Stimulated activated CD4-positive, alpha-beta T cell treated with anti-CD3 and anti-CD28 coated beads, Interleukin-4, amount 100 ng/mL, for 1 hour (primary cell): Measurements from ENCODE around the gene FAM43A.

ENCODE experiments used
- DNase-seq: peaks from one replicate; pipeline ENCODE4 v3.0.0-alpha.2; 2020

Gene FAM43A

DNA sequence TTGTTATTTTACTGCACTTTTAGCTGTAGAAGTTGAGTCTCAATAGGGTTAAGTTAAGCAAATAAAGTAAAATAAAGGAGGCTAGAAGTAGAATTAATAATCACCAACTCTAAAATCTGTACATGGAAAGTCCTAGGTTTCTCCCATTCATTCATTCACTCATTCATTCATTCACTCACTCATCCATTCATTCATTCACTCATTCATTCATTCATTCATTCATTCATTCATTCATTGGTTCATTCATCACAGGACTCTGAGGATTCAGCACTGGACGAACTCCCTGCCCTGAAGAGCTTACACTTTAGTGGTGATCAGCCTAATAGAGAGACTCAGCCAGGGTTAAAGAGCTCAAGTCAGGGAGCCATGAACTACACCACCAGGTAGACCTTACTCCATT is 9.2 kb upstream of the FAM43A start:
- no peak for DNase-seq

DNA sequence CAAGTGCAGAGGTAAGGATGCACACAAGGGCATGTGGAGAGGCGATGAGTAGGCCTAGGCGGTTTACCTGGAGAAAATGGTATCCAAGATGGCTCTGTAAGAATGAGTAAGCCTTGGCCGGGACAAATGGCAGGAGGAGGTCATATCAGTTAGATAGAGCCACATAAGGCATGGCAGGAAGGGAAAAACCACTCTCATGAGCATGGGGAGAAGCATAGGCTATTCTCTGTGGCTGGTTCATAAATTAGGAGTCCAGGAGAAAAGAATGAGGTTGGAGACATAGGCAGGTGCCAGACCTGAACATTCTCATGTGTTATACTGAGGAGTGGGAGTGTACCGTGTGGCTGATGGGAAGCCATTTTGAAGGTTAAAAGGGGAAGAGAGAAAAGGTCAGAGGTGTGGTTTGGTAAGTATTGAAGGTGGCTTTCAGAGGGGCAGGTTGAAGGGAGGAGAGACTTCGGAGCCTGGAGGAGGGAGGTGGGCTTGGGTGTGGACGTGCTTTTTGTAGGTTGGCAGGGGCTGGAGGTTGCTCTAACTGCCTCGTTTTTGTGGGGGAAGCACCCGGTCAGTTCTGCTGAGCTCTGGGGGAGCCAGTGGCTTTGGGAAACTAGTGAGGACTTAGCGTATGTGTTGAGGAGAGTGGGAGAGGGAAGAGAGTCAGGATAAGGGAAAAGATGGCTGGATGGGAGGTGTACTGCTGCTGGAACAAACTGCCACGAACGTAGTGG is 4.6 kb upstream of the FAM43A start:
- no peak for DNase-seq

DNA sequence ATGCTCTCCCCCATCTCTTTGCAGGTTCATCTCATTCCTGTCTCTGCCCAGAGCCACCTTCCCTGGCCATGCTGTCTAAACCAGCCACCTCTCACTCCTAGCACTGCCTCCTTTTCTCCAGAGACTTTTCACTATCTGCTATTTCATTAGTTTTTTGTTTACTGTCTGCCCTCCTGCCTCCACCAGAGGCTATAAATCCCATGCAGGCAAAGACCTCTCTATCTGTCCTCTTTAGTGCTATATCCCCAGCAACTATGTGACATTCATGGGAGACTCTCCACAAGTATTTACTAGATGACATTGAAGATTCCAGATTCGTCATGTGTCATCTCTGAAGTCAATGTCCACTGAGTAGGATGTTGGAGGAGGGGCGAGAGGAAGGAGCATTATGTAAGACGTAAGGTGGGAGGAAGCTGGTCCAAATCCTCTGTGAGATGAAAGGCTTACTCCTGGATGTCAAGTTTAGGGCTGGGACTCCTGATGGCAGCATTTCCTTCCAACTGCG is 3.4 kb upstream of the FAM43A start:
- DNase-seq, result no peak

DNA sequence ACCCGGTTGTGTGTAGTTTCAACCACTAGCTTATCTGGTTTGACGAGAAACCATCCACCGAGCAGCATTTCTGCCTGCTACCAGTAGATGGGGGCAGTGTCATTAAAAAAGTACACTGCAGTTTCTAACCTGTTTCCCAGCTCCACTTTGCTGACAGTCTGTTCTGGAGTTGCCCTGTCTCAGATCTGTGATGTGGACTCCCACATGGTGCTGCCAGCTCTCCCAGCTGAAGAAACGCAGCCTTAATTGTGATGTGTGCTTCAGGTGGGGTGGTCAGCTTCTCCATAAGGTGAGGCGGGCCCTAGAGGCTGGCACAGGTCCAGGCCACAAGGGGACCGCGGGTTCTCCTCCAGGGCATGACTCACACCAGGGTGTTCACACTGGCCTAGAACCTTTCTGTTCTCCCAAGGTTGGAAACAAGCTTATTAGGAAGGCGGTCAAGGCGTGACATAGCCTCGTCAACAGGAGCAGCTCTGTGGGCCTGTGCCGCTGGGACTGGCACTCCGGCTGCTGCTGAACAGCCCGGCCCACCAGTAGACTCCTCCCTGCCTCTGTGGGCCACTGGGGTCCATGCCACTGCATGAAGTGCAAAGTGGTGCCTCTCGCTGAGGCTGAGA is 2.9 kb upstream of the FAM43A start:
- DNase-seq, result peak; percentile 65

DNA sequence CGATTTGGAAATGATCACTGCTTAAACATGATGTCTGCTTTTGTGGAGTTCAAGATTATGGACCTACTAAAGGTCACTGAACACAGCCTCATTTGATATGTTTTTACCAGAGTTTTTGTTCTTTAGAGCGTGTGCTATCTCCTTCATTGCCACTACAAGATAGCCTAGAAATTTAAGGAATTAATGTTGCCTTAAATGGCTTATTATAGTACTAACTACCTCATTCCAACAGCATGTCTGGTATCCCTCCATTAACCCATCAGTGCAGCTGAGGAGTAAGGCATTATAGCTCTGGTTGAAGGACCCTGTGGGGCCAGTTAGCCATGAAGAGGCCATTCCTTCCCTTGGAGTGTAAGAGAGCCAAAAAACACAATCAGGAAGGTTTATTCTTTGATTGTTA is 2.3 kb upstream of the FAM43A start:
- DNase-seq, result no peak

DNA sequence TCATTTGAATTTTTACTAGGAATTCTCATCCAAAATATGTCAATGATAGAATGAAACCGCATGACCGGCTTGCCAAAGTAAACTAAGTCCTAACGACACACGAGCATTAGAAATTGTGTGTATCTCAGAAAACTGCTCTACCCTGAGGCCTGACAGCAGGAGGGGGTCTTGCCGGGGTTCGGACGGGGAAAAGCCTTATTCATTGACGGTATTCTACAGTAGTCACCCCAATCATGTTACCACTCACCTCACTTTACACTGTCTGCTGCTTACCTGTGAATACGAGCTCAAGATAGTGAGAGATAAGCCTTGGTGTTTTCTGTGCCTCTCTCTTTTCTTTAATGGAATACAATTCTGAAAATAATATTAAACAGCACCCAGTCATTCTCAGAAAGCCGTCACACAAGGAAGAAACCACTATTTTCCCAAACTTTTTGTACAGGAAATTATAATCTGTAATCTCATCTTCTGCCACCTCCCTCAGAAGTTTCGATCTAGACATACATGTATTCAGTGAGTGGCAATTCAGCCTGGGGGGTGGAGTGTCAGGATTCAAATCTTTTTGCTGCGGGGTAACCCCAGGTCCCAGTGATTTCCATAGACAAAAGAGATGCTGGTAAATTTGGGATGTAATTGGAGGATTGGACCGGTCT is 492 bp upstream of the FAM43A start:
- DNase-seq, result no peak

DNA sequence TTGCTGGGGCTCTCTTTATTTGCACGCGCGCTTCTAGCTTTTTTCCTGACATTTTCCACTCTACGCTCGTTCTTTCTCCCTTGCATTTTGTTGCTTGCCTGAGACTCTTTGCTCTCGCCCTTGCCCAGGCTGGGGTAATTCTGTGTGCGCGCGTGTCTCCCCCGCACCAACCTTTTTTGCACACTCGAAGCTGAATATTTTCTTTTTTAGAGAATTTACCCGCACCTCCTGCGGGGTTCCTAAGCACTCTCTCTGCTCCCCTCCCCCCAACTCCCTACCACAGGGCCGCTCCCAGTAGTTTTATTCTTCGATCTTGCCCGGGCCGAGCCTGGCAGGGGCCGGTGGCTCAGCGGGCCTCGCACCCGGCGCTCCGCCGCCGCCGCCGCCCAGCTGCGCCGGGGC is 732 bp downstream of the FAM43A start:
- DNase-seq, result no peak

DNA sequence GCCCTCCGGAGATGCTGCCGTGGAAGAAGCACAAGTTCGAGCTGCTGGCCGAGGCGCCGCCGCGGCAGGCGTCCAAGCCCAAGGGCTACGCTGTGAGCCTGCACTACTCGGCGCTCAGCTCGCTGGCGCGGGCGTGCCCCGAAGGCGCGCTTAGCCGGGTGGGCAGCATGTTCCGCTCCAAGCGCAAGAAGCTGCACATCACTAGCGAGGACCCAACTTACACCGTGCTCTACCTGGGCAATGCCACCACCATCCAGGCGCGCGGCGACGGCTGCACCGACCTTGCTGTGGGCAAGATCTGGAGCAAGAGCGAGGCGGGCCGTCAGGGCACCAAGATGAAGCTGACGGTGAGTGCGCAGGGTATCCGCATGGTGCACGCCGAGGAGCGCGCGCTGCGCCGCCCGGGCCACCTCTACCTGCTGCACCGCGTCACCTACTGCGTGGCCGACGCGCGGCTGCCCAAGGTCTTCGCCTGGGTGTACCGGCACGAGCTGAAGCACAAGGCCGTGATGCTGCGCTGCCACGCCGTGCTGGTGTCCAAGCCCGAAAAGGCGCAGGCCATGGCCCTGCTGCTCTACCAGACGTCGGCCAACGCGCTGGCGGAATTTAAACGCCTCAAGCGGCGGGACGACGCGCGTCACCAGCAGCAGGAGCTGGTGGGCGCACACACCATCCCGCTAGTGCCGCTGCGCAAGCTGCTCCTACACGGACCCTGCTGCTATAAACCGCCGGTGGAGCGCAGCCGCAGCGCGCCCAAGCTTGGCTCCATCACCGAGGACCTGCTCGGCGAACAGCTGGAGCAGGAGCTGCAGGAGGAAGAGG is 1.3 kb downstream of the FAM43A start:
- peak; percentile 38 for DNase-seq

DNA sequence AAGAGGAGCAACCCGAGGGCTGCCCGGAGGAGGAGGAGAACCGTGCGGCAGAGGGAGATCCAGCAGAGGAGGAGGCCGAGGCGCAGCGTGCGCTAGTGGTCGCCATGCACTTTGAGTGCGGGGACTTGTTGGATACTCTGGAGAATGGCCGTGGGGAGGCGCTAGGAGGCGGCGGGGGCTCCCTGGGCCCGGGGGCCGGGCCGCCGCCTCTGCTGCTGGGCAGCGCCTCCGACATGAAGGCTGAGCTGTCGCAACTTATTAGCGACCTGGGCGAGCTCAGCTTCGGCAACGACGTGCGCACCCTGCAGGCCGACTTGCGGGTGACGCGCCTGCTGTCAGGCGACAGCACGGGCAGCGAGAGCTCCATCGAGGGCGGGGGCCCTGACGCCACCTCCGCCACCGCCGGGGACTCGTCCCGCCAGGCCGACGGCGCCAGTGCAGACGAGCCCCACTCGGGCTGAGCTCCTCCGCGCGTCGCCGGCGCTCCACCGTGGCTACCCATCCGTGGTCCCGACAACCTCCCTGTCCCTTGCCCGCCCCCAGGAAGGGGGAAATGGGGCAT is 2.0 kb downstream of the FAM43A start:
- DNase-seq, result peak; percentile 85

DNA sequence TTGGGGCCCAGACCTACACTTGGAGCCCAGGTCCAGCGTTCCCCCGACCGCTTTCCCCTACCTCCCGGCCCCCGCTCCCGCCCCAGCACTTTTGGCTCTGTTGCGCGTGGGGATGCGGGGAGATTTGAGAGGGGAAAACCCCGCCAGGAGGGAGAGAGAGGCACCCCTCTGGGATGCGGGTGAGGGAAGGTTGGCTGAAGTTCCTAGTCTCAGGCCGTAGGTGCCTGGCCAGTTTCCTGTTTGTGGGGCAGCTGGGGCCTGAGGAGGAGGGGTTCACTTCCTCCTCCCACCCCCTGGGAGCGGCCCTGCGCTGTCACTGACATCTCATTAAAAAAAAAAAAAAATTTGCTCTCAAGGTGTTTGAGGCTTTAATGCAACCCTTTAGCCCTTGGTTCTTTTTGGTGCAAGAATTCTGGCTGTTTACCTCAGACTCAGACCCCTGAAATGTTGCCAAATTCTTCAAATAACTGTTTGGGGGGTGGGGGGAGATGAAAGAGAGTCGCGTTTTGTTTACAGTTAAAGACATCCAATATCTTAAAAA is 2.6 kb downstream of the FAM43A start:
- DNase-seq, result peak; percentile 25

DNA sequence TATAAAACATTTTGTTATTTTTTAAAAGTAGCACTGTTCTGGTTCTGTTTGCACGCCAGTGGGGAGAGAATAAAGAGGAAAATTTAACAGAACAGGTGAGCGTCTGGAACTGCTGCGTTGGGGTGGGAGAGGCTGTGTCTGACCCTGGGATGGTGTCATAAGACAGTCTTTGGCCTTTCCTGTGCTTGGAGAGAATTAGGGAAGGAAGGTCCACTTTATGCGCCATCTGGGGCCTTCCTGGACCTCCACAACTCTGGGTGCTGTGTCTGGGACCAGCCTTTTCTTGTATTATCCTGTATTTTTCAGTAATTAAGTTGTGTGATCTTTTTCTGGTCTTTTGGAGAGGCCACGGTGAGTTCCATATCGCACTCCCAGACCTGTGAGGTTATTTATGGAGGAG is 3.3 kb downstream of the FAM43A start:
- no peak for DNase-seq

DNA sequence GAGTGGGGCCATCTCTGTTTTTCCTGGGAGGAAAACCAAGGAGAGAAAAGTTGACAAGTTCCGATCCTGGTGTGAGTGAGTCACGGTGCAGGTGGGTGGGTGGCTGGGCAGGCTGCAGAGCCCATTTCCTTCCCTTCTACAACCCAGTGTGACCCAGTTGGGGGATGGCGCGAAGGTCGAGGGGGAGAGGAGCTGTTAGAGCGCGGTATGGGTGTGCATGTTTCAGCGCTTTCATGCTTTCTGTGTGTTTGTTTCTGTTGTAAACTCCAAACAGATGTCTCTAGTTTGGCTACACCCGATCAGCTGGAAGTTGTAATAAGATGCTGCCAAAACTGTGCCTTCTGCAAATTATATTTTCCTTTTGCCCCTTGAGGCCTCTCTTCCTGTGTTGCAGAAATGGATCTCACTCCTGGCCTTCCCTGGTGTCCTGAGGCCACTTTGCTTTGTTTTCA is 3.8 kb downstream of the FAM43A start:
- no peak for DNase-seq

DNA sequence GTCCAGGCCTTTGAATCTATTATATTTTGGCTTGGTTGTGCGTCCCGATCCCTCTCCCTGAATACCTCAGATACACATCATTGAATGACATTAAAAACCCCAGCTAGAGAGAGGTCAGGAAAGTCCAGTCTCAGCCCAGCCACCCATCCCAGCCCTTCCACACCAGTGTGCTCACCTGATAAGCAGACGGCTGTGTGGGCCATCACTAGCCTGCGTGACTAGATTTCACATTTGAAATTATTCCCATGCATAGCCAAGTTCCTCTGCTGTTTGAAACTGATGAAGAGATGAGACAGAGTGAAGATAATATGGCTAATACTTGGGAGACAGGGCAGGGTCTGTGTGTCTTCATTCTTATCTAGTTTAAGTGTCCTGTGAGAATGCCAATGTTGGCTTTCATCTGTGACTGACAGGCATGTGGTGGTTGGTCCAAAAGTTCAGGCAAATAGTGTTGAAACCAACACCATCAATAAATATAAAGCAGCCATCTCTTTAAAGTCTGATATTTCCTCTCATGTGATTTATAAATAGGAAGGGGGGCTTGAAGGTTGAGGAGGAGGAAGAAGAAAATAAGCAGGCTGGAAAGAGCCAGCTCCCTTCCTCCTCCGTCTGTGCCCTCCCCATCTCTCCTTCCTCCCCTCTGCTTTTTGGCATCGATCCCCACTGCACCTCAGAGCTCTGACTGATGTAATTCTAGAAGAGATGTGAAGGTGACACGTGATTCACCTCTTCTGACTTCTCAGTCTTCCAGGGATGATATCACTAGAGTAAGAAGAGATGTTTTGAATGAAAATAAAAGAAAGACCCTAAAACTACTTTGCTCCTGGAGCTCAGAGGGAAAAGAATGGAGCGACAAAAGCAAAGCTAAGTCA is 5.1 kb downstream of the FAM43A start:
- DNase-seq, result no peak

DNA sequence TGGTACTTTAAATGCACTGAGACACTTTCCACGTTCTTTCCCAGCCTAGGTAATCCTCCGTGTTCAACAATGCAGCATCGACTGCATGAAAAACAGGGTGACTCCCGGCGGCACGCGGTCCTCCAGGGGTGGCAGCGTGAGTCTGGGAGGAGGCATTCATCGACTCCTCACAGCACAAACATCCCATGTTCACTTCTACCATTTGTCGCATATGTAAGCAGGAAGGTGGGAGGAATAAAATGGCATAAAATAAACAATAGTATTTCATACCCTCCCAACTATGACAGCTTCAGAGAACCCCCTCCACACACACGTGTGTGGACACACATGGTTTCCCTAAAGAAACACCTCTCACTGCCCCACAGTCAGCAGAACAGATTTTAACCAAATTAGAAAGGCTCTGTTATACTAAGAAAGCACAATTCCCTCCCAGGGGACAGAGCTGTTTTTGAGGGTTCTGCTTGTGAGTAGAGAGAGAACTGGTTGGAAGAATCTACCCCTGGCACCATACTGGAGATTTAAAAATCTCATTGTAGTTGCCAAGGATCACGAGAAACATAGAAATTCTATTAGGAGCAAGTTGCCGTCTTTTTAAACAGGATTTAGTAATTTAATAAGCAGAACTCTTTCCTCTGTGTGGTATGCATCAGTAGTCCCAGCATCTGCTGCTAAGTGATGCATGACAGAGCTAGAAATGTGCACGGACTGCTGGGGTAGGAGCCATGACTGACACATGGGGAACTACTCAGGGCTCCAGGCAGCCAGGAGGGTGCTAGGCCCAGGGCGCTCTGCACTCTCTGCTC is 6.0 kb downstream of the FAM43A start:
- no peak for DNase-seq

DNA sequence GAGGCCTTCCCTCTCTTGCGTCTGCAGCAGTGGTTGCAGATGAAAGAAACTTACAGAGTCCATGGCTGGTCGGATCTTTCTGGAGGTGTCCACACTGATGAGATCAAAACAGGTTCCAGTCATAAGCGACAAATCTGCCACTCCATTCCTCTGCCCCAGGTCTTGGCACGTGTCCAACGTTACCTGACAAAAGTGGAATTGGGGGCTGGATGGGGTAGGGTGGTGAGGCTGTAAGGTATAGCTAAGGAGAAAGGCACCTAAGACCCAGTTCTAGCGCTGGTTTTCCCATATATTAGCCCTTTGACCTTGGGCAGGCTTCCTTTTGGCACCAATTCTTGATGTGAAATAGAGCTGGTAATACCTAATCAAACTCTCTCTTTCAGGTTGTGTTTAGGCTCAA is 11.0 kb downstream of the FAM43A start:
- no peak for DNase-seq

DNA sequence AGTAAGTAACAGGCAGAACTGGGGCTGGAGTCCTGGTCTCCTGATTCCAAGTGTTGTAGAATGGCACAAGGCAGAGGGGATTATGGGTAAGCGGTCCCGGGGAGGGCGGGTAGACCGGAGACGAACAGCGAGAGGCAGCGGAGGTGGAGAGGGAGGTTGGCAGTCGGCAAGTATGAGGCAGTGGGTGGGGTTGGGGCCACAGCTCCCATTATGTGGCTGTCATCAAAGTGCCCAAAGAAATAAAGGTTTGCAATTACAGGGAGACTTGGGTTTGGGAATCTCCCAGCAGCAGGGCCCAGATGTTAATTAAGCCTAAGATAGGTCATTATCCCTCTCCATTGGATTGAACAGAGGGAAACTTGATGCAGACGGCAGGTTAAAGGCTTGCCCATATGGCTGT is 16.9 kb downstream of the FAM43A start:
- DNase-seq, result no peak

DNA sequence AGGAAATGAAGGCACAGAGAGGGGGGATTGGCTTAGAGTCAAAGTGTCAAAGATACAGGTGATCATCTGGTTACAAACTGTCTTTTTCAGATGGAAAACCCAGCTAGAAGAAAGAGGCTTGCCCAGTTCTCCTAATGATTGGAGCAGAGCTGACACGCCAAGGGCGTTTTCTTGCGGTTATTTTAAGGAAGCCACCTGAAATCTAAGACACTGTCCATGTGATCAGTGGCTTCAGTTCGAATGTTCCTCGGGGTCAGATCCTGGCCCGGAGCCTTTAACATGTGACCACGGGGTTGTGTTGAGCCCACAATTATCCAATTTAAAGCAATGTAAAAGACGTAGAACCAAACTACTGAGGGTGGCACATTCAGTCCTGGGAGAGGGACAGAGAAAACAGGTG is 19.5 kb downstream of the FAM43A start:
- DNase-seq, result no peak

DNA sequence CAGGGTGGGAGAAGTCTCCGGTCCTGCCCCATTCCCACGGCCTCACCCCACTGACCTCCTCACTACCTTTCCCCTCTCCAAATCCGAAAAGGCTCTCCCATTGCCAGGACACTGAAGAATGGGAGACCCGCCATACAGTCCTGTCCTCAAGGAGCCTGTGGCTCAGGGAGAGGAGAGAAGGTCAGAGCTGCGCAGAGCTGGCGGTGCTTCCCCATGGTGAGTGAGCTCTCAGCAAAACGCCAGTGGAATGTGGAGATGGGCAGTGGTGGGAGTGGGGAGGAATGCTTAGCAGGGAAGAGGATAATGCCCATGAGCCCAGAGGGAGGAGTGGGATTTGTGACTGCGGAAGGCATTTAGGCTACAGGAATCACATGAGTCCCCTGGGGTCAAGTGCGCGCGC is 20.1 kb downstream of the FAM43A start:
- DNase-seq, result no peak

DNA sequence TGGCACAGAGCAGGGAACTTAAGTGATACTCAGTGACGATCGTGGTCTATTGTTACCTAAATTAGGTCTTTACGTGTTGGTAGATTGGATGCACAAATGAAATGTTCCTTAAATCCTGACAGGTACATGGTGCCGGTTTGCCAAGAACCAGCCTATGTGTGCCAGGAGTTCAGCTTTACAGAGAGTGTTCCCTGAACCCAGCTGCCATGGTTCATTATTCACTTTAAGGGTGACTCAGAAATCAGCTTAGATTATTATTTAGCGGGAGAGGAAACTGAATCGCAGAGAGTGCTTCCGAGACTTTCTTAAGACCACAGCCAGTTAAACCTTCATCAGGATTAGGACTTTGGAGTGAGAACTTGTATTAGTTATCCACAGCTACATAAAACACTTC is 21.5 kb downstream of the FAM43A start:
- no peak for DNase-seq

DNA sequence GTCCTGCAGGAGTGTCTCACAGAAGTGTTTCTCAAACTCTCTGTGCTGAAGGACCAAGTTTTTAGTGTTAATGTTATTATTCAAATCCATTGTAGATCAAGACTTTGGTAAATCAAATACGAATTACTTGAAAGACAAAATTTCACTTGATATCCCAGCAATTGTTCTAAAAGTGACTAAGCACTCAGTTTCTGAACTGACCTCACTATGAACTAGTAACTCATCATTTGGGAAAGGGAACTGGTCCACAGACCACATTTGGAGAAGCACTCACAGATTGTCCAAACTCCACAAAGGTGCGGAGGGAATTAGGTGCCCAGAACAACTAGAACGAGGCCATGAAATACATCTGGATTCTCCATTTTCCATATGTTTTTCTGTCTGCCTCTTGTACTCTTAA is 25.6 kb downstream of the FAM43A start:
- DNase-seq, result no peak

DNA sequence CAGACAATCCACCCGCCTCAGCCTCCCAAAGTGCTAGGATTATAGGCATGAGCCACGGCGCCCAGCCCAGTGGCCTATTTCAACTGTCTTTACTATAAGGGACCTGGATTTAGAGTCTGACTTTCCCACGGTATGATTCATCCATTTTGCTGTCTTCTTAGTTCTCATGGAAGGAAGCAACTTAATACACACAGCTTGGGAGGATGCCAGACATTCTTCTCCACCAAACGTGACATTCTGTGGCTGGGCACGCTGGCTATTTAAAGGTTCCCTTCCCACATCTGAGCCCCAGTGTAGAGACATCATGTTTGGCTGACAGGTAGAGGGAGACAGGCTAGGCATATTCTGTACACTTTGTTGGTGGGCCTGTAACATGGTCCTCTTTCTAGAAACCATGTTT is 26.2 kb downstream of the FAM43A start:
- no peak for DNase-seq
